Measurements from ENCODE around the gene KRTAP5-10. TPM values are rescaled to one million over a fixed set of nuclear protein-coding genes. Genes with fewer than 3 reads are reported as not detected.
"Not testable (repeated sequence)": the region's sequence is repeated elsewhere in the genome, so short reads cannot be mapped to it uniquely, and the experiment has no call there.

The KRTAP5-10 gene
- total and polyA plus RNA-seq, 10 donors, result 0.08 to 0.32 (median 0.15) TPM; not detected in 6

DNA sequence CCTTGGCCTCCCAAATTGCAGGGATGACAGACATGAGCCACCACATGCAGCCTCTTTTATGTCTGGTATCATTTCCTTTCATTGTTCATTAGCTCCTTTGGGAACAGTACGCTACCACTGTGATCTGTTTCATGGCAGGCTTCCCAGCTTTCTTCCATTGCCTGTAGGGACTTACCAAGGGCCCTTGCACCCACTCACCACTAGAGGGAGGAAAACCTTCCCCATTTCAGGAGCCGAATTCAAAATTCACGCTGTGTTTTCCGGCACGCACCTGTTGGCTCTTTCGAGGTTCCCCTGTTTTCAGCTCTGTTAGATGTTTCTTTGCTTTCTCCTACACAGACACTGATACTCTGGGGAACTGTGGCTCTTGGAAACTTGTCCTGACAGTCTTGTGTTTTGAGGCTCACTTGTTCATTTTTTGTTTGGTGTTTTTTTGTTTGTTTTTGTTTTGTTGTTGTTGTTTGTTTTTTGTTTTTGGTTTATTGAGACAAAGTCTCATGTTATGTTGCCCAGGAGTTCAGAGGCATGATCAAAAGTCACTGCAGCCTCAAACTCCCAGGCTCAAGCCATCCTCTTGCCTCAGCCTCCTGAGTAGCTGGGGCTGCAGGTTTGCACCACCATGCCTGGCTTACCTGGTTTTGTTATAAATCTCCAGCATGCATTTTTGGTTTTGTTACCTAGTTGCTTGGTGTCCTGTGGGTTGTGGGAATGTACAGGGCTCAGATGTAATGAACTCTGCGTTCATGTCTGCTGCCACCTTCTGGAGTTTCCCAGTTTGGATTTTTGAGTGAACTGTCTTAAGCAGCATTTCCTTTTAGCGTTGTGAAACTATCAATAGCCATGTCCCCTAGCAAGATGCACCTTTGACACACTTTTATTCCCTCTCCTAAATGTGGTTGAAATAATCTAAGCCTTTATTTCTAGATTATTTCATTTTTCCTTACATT is 15.0 kb downstream of the KRTAP5-10 start:
- no peaks in the 10 kb centered on the region for H3K36me3 ChIP-seq
- no peak overlapping the region for H3K4me3 ChIP-seq
- no peaks in the 10 kb centered on the region for H3K9me3 ChIP-seq
- TF ChIP-seq, protein P1, sequence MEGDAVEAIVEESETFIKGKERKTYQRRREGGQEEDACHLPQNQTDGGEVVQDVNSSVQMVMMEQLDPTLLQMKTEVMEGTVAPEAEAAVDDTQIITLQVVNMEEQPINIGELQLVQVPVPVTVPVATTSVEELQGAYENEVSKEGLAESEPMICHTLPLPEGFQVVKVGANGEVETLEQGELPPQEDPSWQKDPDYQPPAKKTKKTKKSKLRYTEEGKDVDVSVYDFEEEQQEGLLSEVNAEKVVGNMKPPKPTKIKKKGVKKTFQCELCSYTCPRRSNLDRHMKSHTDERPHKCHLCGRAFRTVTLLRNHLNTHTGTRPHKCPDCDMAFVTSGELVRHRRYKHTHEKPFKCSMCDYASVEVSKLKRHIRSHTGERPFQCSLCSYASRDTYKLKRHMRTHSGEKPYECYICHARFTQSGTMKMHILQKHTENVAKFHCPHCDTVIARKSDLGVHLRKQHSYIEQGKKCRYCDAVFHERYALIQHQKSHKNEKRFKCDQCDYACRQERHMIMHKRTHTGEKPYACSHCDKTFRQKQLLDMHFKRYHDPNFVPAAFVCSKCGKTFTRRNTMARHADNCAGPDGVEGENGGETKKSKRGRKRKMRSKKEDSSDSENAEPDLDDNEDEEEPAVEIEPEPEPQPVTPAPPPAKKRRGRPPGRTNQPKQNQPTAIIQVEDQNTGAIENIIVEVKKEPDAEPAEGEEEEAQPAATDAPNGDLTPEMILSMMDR (IDR thresholded peaks at IDR 0.05 in 8 of 11, conservative IDR thresholded peaks at IDR 0.05 in 3 of 11), result peak; percentile 51 to 89 (median 80)
- no peak for TF ChIP-seq POLR2A (IDR thresholded peaks at IDR 0.05)
- WGBS, 5 donors, result 4 to 11% (median 7%) methylated on average over 8 of the region's 8 CpGs
- H3K27ac ChIP-seq, result peak overlapping the region in 1 of 8 donors; percentile 21
- no peak for DNase-seq
- H3K4me1 ChIP-seq, result peaks cover 0 to 23% (median 11%) of the 10 kb centered on the region in 6 donors
- H3K27me3 ChIP-seq (replicated peaks in 1 of 7), result peaks cover 0 to 17% (median 0%) of the 10 kb centered on the region in 7 donors
- intact Hi-C loops (cut with DNase I; ENCODE audit: low total_unique reads), result no loop called here

DNA sequence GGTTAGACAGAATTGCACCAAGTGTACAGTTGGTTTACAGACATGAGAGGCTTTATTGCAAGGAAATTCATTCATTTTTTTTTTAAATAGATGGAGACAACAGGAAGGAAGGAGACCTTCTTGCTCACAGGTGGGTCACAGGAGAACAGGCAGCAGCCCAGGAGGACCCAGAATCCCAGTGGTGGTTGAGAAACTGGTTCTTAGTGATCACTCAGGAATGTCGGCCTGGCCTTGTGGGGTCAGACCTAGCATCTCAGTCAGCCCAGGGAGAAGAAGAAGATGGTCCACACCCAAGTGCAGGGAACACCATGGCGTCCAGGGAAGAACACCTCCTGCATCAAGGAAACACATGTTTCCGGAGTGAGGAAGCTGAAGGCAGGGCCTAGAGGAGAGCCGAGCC is 16.5 kb downstream of the KRTAP5-10 start:
- Histone ChIP-seq H3K4me3 (no peak overlapping the region), H3K9me3 (no peaks in the 10 kb centered on the region), H3K27me3 (replicated peaks in 1 of 7) (peaks cover 0 to 17% (median 0%) of the 10 kb centered on the region in 7 donors), H3K27ac (peak overlapping the region in 3 of 8 donors; percentile 14 to 38 (median 21)), H3K36me3 (no peaks in the 10 kb centered on the region), H3K4me1 (peaks cover 0 to 23% (median 11%) of the 10 kb centered on the region in 6 donors)
- DNase-seq, result no peak
- WGBS, 5 donors, result 64 to 80% (median 75%) methylated on average over 4 of the region's 4 CpGs
- TF ChIP-seq POLR2A (IDR thresholded peaks at IDR 0.05) (no peak), POLR2AphosphoS5 (IDR thresholded peaks at IDR 0.05) (no peak)
- TF ChIP-seq, protein P1 (IDR thresholded peaks at IDR 0.05 in 8 of 11, conservative IDR thresholded peaks at IDR 0.05 in 3 of 11), result no peak
- intact Hi-C loops (cut with DNase I; ENCODE audit: low total_unique reads), result no loop called here

DNA sequence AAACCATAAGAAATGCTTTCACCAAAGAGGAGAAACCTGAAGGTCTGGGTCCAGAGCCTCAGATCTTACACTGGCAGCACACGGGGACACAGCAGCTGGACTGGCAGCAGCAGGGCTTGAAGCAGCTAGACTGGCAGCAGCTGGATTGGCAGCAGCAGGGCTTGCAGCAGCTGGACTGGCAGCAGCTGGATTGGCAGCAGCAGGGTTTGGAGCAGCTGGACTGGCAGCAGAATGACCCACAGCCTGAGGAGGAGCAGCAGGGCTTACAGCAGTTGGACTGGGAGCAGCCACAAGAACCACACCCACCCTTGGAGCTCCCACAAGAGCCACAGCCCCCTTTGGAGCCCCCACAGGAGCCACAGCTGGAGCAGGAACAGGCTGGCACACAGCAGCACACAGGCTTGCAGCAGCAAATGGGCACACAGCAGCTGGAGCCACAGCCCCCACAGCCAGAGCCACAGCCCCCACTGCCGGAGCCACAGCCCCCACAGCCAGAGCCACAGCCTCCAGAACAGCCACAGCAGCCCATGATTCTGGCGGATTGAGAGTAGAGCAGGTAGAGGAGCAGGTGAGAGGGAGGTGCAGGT is 17.0 kb downstream of the KRTAP5-10 start, which contains the start of gene KRTAP5-11:
TSS of gene KRTAP5-11 (minus strand) at position 567 of the 587 bp plus-strand sequence. CDS start at position 529, 38 bp downstream.
- H3K36me3 ChIP-seq, result no peaks in the 10 kb centered on the region
- H3K27ac ChIP-seq, result peak within 1 kb of the TSS in 2 of 8 donors; percentile 14 to 38
- H3K27me3 ChIP-seq (replicated peaks in 1 of 7), result peaks cover 0 to 17% (median 0%) of the 10 kb centered on the region in 7 donors
- intact Hi-C loops (cut with DNase I; ENCODE audit: low total_unique reads), result no loop called here
- H3K4me3 ChIP-seq, result no peak within 1 kb of the TSS
- peaks cover 0 to 23% (median 11%) of the 10 kb centered on the region in 6 donors for H3K4me1 ChIP-seq
- TF ChIP-seq, protein P1 (IDR thresholded peaks at IDR 0.05 in 8 of 11, conservative IDR thresholded peaks at IDR 0.05 in 3 of 11), result no peak
- TF ChIP-seq POLR2AphosphoS5 (IDR thresholded peaks at IDR 0.05) (no peak), POLR2A (IDR thresholded peaks at IDR 0.05) (no peak)
- no peaks in the 10 kb centered on the region for H3K9me3 ChIP-seq
- no peak for DNase-seq
- WGBS, 5 donors, result 64 to 74% (median 72%) methylated on average over 3 of the region's 3 CpGs

DNA sequence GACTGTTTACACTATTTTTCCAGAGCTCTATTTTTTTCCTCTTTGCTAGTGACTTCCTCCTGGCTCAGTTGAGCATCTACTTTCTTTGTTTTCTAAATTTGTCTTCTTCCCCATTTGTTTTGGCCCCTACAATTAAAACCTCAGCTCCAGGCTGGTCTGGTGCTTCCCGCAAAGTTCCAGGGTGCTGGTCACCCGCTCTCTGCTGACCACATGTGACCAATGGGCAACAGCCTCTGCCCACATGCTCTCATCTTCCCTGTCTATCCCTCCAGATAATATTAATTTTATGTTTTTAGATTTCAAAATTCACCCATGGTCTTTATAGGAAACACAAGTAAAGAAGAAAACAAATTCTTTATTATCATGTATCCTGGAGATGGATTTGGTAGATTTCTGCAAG is 17.6 kb downstream of the KRTAP5-10 start:
- intact Hi-C loops (cut with DNase I; ENCODE audit: low total_unique reads); H3K4me3 ChIP-seq; H3K9me3 ChIP-seq; H3K27ac ChIP-seq; H3K36me3 ChIP-seq; DNase-seq: not testable (repeated sequence)
- Histone ChIP-seq H3K4me1 (peaks cover 0 to 23% (median 11%) of the 10 kb centered on the region in 6 donors), H3K27me3 (replicated peaks in 1 of 7) (peaks cover 0 to 17% (median 0%) of the 10 kb centered on the region in 7 donors)
- WGBS, 5 donors, result 68 to 82% (median 77%) methylated on average over 2 of the region's 2 CpGs

DNA sequence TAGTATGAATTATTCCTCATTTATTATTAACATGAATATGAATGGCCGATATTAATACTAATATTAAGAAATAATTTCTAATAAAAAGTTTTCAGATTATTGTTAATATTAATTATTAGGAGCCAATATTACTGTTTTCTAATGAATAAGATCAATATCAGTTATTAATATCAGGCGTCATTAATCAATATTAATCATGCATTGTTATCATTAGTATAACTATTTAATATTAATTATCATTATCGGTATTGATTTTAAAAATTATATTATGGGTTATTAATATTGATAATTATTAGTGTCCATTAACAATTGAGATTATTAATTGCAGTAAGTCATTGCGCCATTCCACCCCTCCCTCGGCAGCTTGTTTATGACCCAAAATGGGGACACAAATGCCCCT is 20.3 kb downstream of the KRTAP5-10 start:
- WGBS, 5 donors, result 80 to 93% (median 90%) methylated on average over 5 of the region's 5 CpGs

DNA sequence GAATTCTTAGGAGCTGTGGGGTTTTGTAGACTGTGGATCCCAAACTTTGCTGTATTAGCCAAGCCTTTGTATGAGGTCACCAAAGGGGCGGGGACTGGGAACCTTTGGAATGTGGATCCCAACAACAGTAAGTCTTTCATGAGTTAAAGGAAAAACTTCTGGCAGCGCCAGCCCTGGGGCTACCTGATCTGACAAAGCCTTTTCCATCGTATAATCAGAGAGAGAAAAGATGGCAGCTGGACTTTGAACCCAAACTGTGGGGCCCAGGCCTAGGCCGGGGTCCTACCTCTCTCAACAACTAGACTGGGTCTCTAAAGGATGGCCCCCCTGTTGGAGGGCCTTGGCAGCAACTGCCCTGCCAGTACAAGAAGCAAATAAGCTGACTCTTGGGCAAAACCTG is 23.0 kb downstream of the KRTAP5-10 start:
- H3K36me3 ChIP-seq; H3K9me3 ChIP-seq; H3K4me3 ChIP-seq; intact Hi-C loops (cut with DNase I; ENCODE audit: low total_unique reads); H3K27me3 ChIP-seq (replicated peaks in 1 of 7); H3K4me1 ChIP-seq; H3K27ac ChIP-seq; DNase-seq: not testable (repeated sequence)
- 66 to 81% (median 69%) methylated on average over 4 of the region's 4 CpGs for WGBS, 5 donors

More for the DNA sequence above, 20.3 kb downstream of the KRTAP5-10 start:
- H3K9me3 ChIP-seq; H3K36me3 ChIP-seq; DNase-seq; H3K4me3 ChIP-seq; intact Hi-C loops (cut with DNase I; ENCODE audit: low total_unique reads); H3K27ac ChIP-seq: not testable (repeated sequence)
- Histone ChIP-seq H3K27me3 (replicated peaks in 1 of 7) (peaks cover 0 to 17% (median 0%) of the 10 kb centered on the region in 7 donors), H3K4me1 (peaks cover 0 to 12% (median 1%) of the 10 kb centered on the region in 6 donors)
